Activated CD4-positive, alpha-beta T cell treated with anti-CD3 and anti-CD28 coated beads, Interleukin-10, Interleukin-2, amounts not matched to agents 100 ng/mL and 50 ng/mL, durations not matched to agents 16 hours and 8 hours (primary cell): ENCODE data around the gene C9orf40.

Experiments
- DNase-seq: peaks from one replicate; pipeline ENCODE4 v3.0.0-alpha.2; 2020

The C9orf40 gene

GRCh38 chr9:74935008-74935407 is 17.7 kb downstream of the C9orf40 start:
- DNase-seq: no peak

- DNase-seq: no peak
These were observed 31.0 kb downstream of the C9orf40 start for GRCh38 chr9:74921737-74922136.

- no peak for DNase-seq
These were observed 31.6 kb downstream of the C9orf40 start for GRCh38 chr9:74920944-74921626.

- no peak for DNase-seq
These were observed 42.7 kb downstream of the C9orf40 start for GRCh38 chr9:74910036-74910435.

- no peak for DNase-seq
These were observed 44.0 kb downstream of the C9orf40 start for GRCh38 chr9:74908665-74909064.

GRCh38 chr9:74907085-74907484 is 45.6 kb downstream of the C9orf40 start:
- DNase-seq: no peak

- no peak for DNase-seq
These were observed 51.7 kb downstream of the C9orf40 start for GRCh38 chr9:74901001-74901400.
